Activated CD8-positive, alpha-beta T cell treated with anti-CD3 and anti-CD28 coated beads for 36 hours (primary cell): ENCODE measurements around the gene TCF7L1. TPM values are rescaled to one million over a fixed set of nuclear protein-coding genes. Genes with fewer than 3 reads are reported as not detected.

Experiments
- ATAC-seq: fragments of 200-7000 bp; cut with Tn5 transposase; one replicate; pipeline ENCODE4 v1.10.0; 2021; ENCODE audit warnings: mild to moderate bottlenecking, moderate library complexity
- CTCF ChIA-PET: fragments of 350-600 bp; sonication (Branson Sonifier 250); formaldehyde crosslinking; loops from one replicate; lab custom pipeline; 2021; ENCODE audit warnings: antibody characterized with exemption; lab: Charles Lee
- POLR2A ChIA-PET: fragments of 350-600 bp; sonication (Branson Sonifier 250); formaldehyde crosslinking; loops from one replicate; lab custom pipeline; 2021; ENCODE audit warnings: antibody characterized with exemption; lab: Charles Lee
- DNase-seq: peaks from one replicate; pipeline ENCODE4 v3.0.0-alpha.2; 2020
- H3K27ac Mint-ChIP-seq: one replicate; pipeline ENCODE4 v1.8.0; 2021; ENCODE audit warnings: mild to moderate bottlenecking, mixed read lengths
- H3K27me3 Mint-ChIP-seq: one replicate; pipeline ENCODE4 v1.8.0; 2021; ENCODE audit warnings: mixed read lengths
- H3K36me3 Mint-ChIP-seq: one replicate; pipeline ENCODE4 v1.8.0; 2021; ENCODE audit warnings: low read depth, mixed read lengths
- H3K4me1 Mint-ChIP-seq: one replicate; pipeline ENCODE4 v1.8.0; 2021; ENCODE audit warnings: low read depth, mixed read lengths
- H3K4me3 Mint-ChIP-seq: one replicate; pipeline ENCODE4 v1.8.0; 2021; ENCODE audit warnings: mild to moderate bottlenecking, moderate library complexity, mixed read lengths
- H3K9me3 Mint-ChIP-seq: one replicate; pipeline ENCODE4 v1.8.0; 2021; ENCODE audit warnings: mixed read lengths
- CTCF ChIP-seq: fragments of 200-600 bp; IDR thresholded peaks from one replicate; pipeline ENCODE4 v1.8.0; 2022; ENCODE audit warnings: antibody characterized with exemption, mild to moderate bottlenecking
- intact Hi-C: fragments of 100-400 bp; cut with micrococcal nuclease; formaldehyde crosslinking; loops from one replicate; pipeline ENCODE4 v1.10.0; 2022
- total RNA-seq, 2 experiments: library from RNA; stranded (reverse); gene quantifications; one replicate each; pipeline ENCODE4 v1.2.3, GENCODE V29; 2021

Gene TCF7L1
- total RNA-seq, 2 experiments from 2014 or later, result not detected

- H3K27ac Mint-ChIP-seq, result peak within 1 kb of the TSS; percentile 94
- H3K9me3 Mint-ChIP-seq, result no peaks in the 10 kb centered on the region
- POLR2A ChIA-PET, result interaction anchor here (0.7 to 5.4 kb wide), 27 partner anchors 10 to 1085 kb away, joined by 3 to 59 read pairs (median 3); partner anchors contain the start of genes MAT2A, RNF181, SH2D6 and TGOLN2
- intact Hi-C loops, result no loop called here
- ATAC-seq, result peak; percentile 99
- peak; percentile 99 for DNase-seq
- peak within 1 kb of the TSS; percentile 95 for H3K4me3 Mint-ChIP-seq
- H3K27me3 Mint-ChIP-seq, result no peaks in the 10 kb centered on the region
- H3K36me3 Mint-ChIP-seq, result peaks cover 29% of the 10 kb centered on the region
- CTCF ChIA-PET, result interaction anchor here (0.6 to 2.4 kb wide), 11 partner anchors 10 to 198 kb away, joined by 3 to 11 read pairs (median 3); no protein-coding TSS in a partner anchor
- H3K4me1 Mint-ChIP-seq, result peaks cover 38% of the 10 kb centered on the region
- TF ChIP-seq CTCF, result no peak
Measured at GRCh38 chr2:85354286-85355072, 221.3 kb downstream of the TCF7L1 start, which contains the start of the genes ELMOD3 and RETSAT. Gene ELMOD3 (plus strand): TSS chr2:85354769. CDS start chr2:85357199, 2,430 bp downstream. Gene RETSAT (minus strand): TSS chr2:85354528. CDS start chr2:85354507, 21 bp downstream.

DNA sequence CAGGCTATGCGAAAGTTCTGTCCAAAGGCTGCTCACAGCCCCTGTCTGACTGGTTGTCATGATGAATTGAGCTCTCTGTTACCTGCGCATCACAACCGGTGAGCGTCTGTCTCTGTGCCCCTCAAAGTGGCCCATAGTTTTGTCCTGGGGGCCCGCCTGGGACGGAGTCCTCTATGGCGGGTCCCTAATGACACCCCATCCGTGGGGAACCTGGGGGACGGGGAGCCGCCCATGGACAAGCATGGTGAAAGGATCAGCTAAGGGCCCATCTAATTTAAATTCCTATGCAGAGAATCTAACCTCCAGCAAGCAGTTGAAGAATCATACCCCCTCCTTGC is 221.8 kb downstream of the TCF7L1 start:
- no peak for TF ChIP-seq CTCF
- peak; percentile 28 for DNase-seq
- no peak for ATAC-seq
- ChIA-PET CTCF (interaction anchor here (0.8 to 2.4 kb wide), 9 partner anchors 11 to 197 kb away, joined by 3 to 11 read pairs (median 4); no protein-coding TSS in a partner anchor), POLR2A (interaction anchor here (0.8 to 5.4 kb wide), 14 partner anchors 11 to 240 kb away, joined by 3 to 59 read pairs (median 6); partner anchors contain the start of genes MAT2A, RNF181 and TGOLN2)
- no peaks in the 10 kb centered on the region for H3K27me3 Mint-ChIP-seq
- H3K36me3 Mint-ChIP-seq, result peaks cover 30% of the 10 kb centered on the region
- intact Hi-C loops, result no loop called here
- H3K9me3 Mint-ChIP-seq, result no peaks in the 10 kb centered on the region
- peak overlapping the region; percentile 95 for H3K4me3 Mint-ChIP-seq
- peak overlapping the region; percentile 94 for H3K27ac Mint-ChIP-seq
- H3K4me1 Mint-ChIP-seq, result peaks cover 38% of the 10 kb centered on the region

DNA sequence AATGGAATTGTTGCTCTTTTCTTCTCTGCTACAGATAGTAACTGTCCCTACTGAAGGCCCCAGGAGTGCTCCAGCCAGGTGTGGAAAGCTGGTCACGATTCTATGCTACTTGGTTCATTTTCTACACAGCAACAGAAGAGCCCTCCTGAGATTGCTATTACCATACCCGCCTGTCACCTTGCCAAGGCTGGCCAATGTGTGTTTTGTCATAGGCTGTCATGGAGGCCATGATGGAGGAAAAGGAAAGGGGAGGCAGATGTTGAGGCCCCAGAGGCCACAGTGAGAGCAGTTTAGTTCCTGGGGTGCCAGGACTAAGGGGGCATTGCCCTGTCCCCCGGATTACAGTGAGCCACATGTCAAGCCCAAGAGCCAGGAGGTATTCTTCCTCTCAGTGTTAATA is 222.3 kb downstream of the TCF7L1 start:
- intact Hi-C loops, result no loop called here
- Mint-ChIP-seq H3K27ac (peak overlapping the region; percentile 94), H3K9me3 (no peaks in the 10 kb centered on the region), H3K27me3 (no peaks in the 10 kb centered on the region), H3K4me3 (peak overlapping the region; percentile 95), H3K36me3 (peaks cover 26% of the 10 kb centered on the region), H3K4me1 (peaks cover 38% of the 10 kb centered on the region)
- ATAC-seq, result no peak
- ChIA-PET POLR2A (interaction anchor here (0.9 to 5.4 kb wide), 10 partner anchors 14 to 190 kb away, joined by 3 to 59 read pairs (median 7); partner anchors contain the start of genes MAT2A and TGOLN2), CTCF (interaction anchor here (1.0 to 2.4 kb wide), 5 partner anchors 10 to 197 kb away, joined by 3 to 11 read pairs (median 7); no protein-coding TSS in a partner anchor)
- TF ChIP-seq CTCF, result no peak
- peak; percentile 11 for DNase-seq

DNA sequence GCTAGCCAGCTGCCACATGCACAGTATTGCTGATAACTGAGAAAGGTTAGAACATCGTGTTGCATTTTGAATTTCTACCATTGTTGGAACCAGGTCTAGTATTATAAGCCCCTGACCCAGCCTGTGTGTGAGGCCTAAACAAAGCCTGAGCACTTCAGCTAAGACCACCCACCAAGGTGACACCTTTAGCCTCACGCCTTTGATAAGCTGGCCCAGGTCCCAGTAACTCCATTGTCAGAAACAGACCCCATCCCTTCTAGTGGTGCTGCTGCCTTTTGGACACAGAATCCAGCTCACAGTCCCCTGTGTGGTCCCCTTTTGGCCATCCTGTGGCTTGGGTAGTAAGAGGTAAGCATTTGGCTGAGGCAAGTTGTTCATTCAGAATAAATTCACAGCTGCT is 223.0 kb downstream of the TCF7L1 start:
- peaks cover 21% of the 10 kb centered on the region for H3K36me3 Mint-ChIP-seq
- intact Hi-C loops, result no loop called here
- CTCF ChIA-PET, result interaction anchor here (2.4 kb wide), 1 partner anchor 14 kb away, joined by 11 read pairs; no protein-coding TSS in a partner anchor

More for the DNA sequence above, 223.0 kb downstream of the TCF7L1 start:
- POLR2A ChIA-PET, result interaction anchor here (0.9 to 5.4 kb wide), 4 partner anchors 10 to 186 kb away, joined by 3 to 59 read pairs (median 13); partner anchors contain the start of genes MAT2A and TGOLN2
- Mint-ChIP-seq H3K4me1 (peaks cover 38% of the 10 kb centered on the region), H3K27me3 (no peaks in the 10 kb centered on the region), H3K9me3 (no peaks in the 10 kb centered on the region), H3K27ac (no peak overlapping the region), H3K4me3 (no peak overlapping the region)
- no peak for TF ChIP-seq CTCF
- DNase-seq (no peak), ATAC-seq (no peak)
